ENCODE data around the gene GAB3.
A peak's percentile ranks its signal among the peaks of the same experiment; 100 is the strongest.

GRCh38 chrX:154738011-154738738 lies 12.7 kb downstream of the GAB3 start:
- TF ChIP-seq, protein P1, sequence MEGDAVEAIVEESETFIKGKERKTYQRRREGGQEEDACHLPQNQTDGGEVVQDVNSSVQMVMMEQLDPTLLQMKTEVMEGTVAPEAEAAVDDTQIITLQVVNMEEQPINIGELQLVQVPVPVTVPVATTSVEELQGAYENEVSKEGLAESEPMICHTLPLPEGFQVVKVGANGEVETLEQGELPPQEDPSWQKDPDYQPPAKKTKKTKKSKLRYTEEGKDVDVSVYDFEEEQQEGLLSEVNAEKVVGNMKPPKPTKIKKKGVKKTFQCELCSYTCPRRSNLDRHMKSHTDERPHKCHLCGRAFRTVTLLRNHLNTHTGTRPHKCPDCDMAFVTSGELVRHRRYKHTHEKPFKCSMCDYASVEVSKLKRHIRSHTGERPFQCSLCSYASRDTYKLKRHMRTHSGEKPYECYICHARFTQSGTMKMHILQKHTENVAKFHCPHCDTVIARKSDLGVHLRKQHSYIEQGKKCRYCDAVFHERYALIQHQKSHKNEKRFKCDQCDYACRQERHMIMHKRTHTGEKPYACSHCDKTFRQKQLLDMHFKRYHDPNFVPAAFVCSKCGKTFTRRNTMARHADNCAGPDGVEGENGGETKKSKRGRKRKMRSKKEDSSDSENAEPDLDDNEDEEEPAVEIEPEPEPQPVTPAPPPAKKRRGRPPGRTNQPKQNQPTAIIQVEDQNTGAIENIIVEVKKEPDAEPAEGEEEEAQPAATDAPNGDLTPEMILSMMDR (IDR thresholded peaks at IDR 0.05), result no peak
- TF ChIP-seq POLR2AphosphoS5 (IDR thresholded peaks at IDR 0.05), result peak; percentile 84
- TF ChIP-seq EP300 (IDR thresholded peaks at IDR 0.05), result no peak

Data from gastroesophageal sphincter (tissue), 3 donors.